ENCODE measurements around the gene PNMA8C. TPM values are rescaled to one million over a fixed set of nuclear protein-coding genes. Genes with fewer than 3 reads are reported as not detected.
A peak's percentile ranks its signal among the peaks of the same experiment; 100 is the strongest.
"Not testable (repeated sequence)": the region's sequence is repeated elsewhere in the genome, so short reads cannot be mapped to it uniquely, and the experiment has no call there.

The PNMA8C gene
- total RNA-seq, 1 experiment from 2014 or later = 0.14 TPM

GRCh38 chr19:46431824-46432223 lies 3.1 kb upstream of the PNMA8C start:
- no peak overlapping the region for H3K4me3 ChIP-seq (ENCODE audit: insufficient read depth, low read depth, low read length)
- no peaks in the 10 kb centered on the region for H3K36me3 ChIP-seq (replicated peaks; ENCODE audit: control insufficient read depth, insufficient read depth, low read length)
- peak; percentile 76 for DNase-seq
- peaks cover 6% of the 10 kb centered on the region; the same call in 1 of the 2 replicates for H3K27me3 ChIP-seq (ENCODE audit: control insufficient read depth, insufficient read depth, low read length)

DNA sequence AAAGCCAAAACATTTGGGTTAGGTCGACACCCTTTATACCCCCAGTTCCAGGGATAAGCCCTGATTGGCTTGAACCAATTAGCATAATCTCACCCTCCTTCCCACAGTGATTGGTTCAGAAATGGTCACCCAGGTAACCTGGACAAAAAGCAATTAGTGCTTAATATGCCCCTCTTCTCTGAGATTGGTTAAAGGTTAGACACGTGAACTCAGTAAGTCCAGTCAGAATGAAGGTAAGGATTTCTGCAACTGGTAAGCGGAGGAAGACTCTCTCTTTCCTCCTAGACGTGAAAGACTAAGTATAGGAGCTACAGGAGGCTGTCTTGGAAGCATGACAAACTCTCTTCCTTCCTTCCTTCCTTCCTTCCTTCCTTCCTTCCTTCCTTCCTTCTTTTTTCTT lies 1.3 kb upstream of the PNMA8C start:
- Histone ChIP-seq H3K27me3 (ENCODE audit: control insufficient read depth, insufficient read depth, low read length) (peaks cover 8% of the 10 kb centered on the region; the same call in 1 of the 2 replicates), H3K36me3 (replicated peaks; ENCODE audit: control insufficient read depth, insufficient read depth, low read length) (no peaks in the 10 kb centered on the region), H3K4me3 (ENCODE audit: insufficient read depth, low read depth, low read length) (no peak overlapping the region)
- DNase-seq = no peak

- no peak overlapping the region for H3K4me3 ChIP-seq (ENCODE audit: insufficient read depth, low read depth, low read length)
- H3K36me3 ChIP-seq (replicated peaks; ENCODE audit: control insufficient read depth, insufficient read depth, low read length) = no peaks in the 10 kb centered on the region
- no peak for DNase-seq
- peaks cover 8% of the 10 kb centered on the region; the same call in 1 of the 2 replicates for H3K27me3 ChIP-seq (ENCODE audit: control insufficient read depth, insufficient read depth, low read length)
These were observed 1.2 kb downstream of the PNMA8C start for GRCh38 chr19:46427518-46428045.

DNA sequence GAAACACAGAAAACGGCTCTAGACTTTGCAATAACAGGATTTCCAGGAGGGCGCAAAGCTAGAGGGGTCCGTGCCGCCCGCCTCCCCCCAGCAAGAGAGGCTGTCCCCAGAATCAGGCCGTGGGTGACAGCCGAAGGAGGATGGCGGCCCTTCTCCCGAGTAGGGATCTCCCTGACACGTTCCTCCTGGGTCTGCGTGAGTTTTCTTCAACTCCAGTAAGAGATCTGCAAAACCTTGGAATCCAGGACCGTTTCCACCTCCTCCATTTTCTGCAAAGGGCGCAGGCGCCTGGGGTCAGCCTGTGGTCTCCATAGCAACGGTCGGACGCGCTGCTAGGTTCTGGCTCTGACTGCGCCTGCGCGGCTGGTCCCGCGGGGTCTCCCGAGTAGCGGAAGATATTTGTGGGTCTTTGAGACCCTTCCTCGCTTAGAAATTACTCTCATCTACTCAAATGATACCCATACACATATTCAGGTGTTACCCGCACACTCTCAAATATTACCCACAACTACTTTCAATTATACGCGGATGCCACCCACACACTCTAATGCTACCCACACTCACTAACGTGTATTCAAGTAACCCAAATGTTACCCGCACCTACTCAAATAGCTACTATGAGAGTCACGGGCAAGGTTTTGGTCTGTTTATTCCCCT lies 2.1 kb downstream of the PNMA8C start:
- Histone ChIP-seq H3K27me3 (ENCODE audit: control insufficient read depth, insufficient read depth, low read length) (peaks cover 8% of the 10 kb centered on the region; the same call in 1 of the 2 replicates), H3K36me3 (replicated peaks; ENCODE audit: control insufficient read depth, insufficient read depth, low read length) (no peaks in the 10 kb centered on the region), H3K4me3 (ENCODE audit: insufficient read depth, low read depth, low read length) (peak overlapping the region; percentile 69)
- peak; percentile 97 for DNase-seq

DNA sequence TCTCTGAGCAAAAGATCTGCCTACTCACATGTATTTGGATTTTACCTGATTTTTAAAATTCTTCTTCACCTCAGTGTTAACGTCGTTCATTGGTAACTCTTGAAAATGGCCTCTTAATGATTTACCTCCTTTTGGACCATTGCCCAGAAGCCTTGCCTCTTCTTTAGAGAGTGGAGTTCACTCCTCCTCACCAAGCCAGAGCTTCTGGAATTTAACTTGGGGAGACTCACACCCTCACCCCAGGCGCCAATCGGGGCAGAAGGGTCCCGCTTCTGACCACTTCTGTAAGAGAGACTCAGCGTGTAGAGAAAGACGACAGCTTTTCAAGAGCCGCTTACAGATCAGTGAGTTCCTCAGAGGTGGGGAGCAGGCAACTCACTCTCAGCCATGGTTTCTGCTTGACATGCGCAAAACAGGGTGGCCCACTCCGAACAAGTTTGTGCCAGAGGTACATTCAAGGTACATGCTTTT lies 2.7 kb downstream of the PNMA8C start:
- Histone ChIP-seq H3K27me3 (ENCODE audit: control insufficient read depth, insufficient read depth, low read length) (peaks cover 8% of the 10 kb centered on the region; the same call in 1 of the 2 replicates), H3K4me3 (ENCODE audit: insufficient read depth, low read depth, low read length) (peak overlapping the region; percentile 69), H3K36me3 (replicated peaks; ENCODE audit: control insufficient read depth, insufficient read depth, low read length) (no peaks in the 10 kb centered on the region)
- peak; percentile 52 for DNase-seq

- no peak for DNase-seq
- no peak overlapping the region for H3K4me3 ChIP-seq (ENCODE audit: insufficient read depth, low read depth, low read length)
- H3K36me3 ChIP-seq (replicated peaks; ENCODE audit: control insufficient read depth, insufficient read depth, low read length) = no peaks in the 10 kb centered on the region
- peaks cover 8% of the 10 kb centered on the region; the same call in 1 of the 2 replicates for H3K27me3 ChIP-seq (ENCODE audit: control insufficient read depth, insufficient read depth, low read length)
These were observed 5.5 kb downstream of the PNMA8C start for GRCh38 chr19:46423188-46423587.

DNA sequence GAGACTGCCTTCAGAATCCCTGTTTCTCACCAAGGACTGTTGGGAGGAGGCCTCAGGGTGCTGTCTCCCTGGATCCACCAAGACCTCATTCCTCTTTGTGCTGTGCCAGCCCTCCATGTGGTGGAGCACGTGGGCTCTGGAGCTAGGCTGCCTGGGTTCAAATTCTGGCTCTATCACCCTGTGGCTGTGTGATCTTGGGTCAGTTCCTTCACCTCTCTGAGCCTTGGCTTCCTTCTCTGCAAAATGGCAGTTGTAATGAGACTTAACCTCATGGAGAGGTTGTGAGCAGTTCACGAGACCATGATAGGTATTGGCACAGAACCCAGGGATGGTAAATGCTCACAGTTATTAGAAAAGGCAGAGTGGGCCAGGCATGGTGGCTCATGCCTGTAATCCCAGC lies 6.4 kb downstream of the PNMA8C start:
- Histone ChIP-seq H3K36me3 (replicated peaks; ENCODE audit: control insufficient read depth, insufficient read depth, low read length) (no peaks in the 10 kb centered on the region), H3K4me3 (ENCODE audit: insufficient read depth, low read depth, low read length) (no peak overlapping the region), H3K27me3 (ENCODE audit: control insufficient read depth, insufficient read depth, low read length) (peaks cover 5% of the 10 kb centered on the region; the same call in 1 of the 2 replicates)
- DNase-seq = no peak

DNA sequence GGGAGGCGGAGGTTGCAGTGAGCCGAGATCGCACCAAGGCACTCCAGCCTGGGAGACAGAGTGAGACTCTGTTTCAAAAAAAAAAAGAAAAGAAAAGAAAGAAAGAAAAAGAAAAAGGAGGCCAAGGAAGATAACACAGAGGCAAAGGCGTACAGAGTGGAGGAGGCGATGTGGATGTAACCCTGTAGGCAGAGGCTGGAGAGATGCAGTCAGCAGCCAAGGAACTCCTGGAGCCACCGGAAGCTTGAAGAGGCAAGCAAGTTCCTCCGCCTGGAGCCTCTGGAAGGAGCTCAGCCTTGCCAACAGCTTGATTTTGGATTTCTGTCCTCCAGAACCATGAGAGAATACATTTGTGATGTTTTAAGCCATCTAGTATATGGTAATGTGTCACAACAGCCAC lies 8.7 kb downstream of the PNMA8C start:
- no peak for DNase-seq
- no peaks in the 10 kb centered on the region for H3K27me3 ChIP-seq (ENCODE audit: control insufficient read depth, insufficient read depth, low read length)
- H3K36me3 ChIP-seq (replicated peaks; ENCODE audit: control insufficient read depth, insufficient read depth, low read length) = no peaks in the 10 kb centered on the region
- H3K4me3 ChIP-seq (ENCODE audit: insufficient read depth, low read depth, low read length) = no peak overlapping the region

- DNase-seq = peak; percentile 97
- H3K36me3 ChIP-seq (replicated peaks; ENCODE audit: control insufficient read depth, insufficient read depth, low read length); H3K27me3 ChIP-seq (ENCODE audit: control insufficient read depth, insufficient read depth, low read length): not testable (repeated sequence)
- H3K4me3 ChIP-seq (ENCODE audit: insufficient read depth, low read depth, low read length) = peak overlapping the region; percentile 38
These were observed 12.7 kb downstream of the PNMA8C start for GRCh38 chr19:46415804-46416709.

DNA sequence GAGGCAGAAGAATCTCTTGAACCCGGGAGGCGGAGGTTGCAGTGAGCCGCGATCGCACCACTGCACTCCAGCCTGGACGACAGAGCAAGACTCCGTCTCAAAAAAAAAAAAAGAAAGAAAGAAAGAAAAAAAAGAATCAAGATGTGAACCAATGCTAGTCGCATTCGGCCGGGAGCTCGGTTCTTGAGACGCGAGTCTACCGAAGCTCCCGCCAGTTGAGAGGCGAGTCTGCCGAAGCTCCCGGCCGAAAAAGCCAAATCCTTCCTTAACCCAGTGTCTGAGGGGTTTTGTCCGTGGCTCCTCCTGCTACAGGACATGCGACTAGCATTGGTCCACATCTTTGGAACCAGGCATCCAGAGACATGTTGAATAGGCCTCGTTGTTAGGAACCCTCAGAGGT lies 13.8 kb downstream of the PNMA8C start:
- H3K36me3 ChIP-seq (replicated peaks; ENCODE audit: control insufficient read depth, insufficient read depth, low read length); DNase-seq; H3K27me3 ChIP-seq (ENCODE audit: control insufficient read depth, insufficient read depth, low read length); H3K4me3 ChIP-seq (ENCODE audit: insufficient read depth, low read depth, low read length): not testable (repeated sequence)

DNA sequence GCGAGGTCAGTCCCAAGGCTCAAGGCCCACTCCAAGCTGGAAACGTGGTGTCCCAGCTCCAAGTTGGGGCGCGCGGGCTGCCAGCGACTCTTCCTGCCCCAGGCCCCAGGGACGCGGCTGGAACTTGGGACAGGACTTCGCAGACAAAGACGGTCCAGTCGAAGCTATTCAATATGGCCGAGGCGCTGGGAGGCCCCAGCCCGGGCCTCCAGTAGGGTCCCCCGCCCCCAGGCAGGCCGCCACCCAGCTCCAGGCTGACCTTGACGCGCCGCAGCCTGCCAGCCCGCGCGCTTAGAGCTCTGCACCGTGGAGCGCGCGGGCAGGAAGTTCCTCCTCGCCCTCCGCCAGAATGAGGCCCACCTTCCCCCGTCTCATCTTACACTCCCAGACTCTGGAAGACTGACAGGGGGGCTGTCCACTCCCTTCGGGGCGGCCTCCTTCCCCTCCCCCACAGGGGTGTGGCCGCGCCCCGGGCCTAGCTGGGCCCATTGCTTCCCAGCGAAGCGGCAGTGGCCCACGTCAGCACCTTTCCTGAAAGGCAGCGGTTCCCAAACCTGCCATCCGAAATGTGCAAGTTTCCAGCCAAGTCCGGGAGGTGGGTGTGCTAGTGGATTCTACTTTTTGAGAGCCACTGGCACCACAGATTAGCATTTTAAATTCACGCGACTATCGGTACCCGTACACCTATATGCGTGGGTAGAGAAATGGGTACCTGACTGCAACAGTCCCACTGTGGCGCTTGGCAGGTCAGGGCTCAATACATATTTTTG lies 15.3 kb downstream of the PNMA8C start, which contains the start of gene CCDC8:
Gene CCDC8 (minus strand): TSS at position 303 of the 770 bp plus-strand sequence. CDS start 754 bp downstream, outside the sequence.
- peak within 1 kb of the TSS; percentile 89 for H3K4me3 ChIP-seq (ENCODE audit: insufficient read depth, low read depth, low read length)
- DNase-seq = peak; percentile 98
- peaks cover 2% of the 10 kb centered on the region; the same call in 1 of the 2 replicates for H3K27me3 ChIP-seq (ENCODE audit: control insufficient read depth, insufficient read depth, low read length)
- H3K36me3 ChIP-seq (replicated peaks; ENCODE audit: control insufficient read depth, insufficient read depth, low read length) = peaks cover 4% of the 10 kb centered on the region

DNA sequence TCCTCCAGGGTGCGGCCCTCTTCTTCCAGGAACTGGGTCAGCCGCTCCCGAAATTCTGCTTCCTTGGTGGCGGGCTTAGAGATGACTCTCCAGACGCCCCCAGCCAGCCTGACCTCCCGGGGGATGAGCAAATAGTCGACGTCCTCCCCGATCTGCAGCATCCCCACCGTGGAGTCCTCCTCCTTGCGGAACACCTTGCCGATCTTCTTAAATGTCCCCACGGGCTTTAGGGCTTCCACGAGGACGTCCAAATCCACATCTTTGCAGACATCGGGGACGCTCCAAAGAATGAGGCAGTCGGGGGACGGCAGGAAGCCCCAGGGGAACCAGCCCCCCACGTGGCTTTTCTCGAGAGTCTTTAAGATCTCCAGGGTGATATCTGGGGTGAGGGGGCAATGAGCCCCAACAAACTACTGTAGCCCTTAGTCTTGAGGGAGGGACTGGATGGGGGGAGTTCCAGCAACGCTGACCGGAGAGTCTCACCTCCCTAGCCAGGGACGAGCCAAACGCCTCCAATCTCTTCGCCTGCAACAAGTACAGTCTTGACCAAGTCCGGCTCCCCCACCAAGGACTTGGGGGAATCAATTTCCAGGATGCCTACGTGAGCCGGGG lies 16.0 kb downstream of the PNMA8C start:
- H3K27me3 ChIP-seq (ENCODE audit: control insufficient read depth, insufficient read depth, low read length) = peaks cover 2% of the 10 kb centered on the region; the same call in 1 of the 2 replicates
- peak; percentile 55 for DNase-seq

GRCh38 chr19:46411925-46412649 lies 16.6 kb downstream of the PNMA8C start:
- peaks cover 4% of the 10 kb centered on the region for H3K36me3 ChIP-seq (replicated peaks; ENCODE audit: control insufficient read depth, insufficient read depth, low read length)

More for the DNA sequence above, 16.0 kb downstream of the PNMA8C start:
- Histone ChIP-seq H3K36me3 (replicated peaks; ENCODE audit: control insufficient read depth, insufficient read depth, low read length) (peaks cover 4% of the 10 kb centered on the region), H3K4me3 (ENCODE audit: insufficient read depth, low read depth, low read length) (peak overlapping the region; percentile 89)

More at GRCh38 chr19:46411925-46412649, 16.6 kb downstream of the PNMA8C start:
- Histone ChIP-seq H3K4me3 (ENCODE audit: insufficient read depth, low read depth, low read length) (peak overlapping the region; percentile 89), H3K27me3 (ENCODE audit: control insufficient read depth, insufficient read depth, low read length) (peaks cover 2% of the 10 kb centered on the region; the same call in 1 of the 2 replicates)
- DNase-seq = peak; percentile 69

All from H7 (cell line).